Endothelial cell (in vitro differentiated cells): Measurements from ENCODE around the gene PRMT7. TPM values are rescaled to one million over a fixed set of nuclear protein-coding genes. Genes with fewer than 3 reads are reported as not detected.

ENCODE experiments used
- DNase-seq: peaks from one replicate; pipeline ENCODE4 v3.0.0; 2021; ENCODE audit warnings: low spot score
- H3K27ac Mint-ChIP-seq: one replicate; pipeline ENCODE4 v1.8.0; 2021; ENCODE audit warnings: mixed read lengths, inconsistent platforms; ENCODE audit not compliant: unreplicated experiment
- H3K27me3 Mint-ChIP-seq: one replicate; pipeline ENCODE4 v1.8.0; 2021; ENCODE audit warnings: mild to moderate bottlenecking, moderate library complexity, mixed read lengths, inconsistent platforms; ENCODE audit not compliant: unreplicated experiment
- H3K36me3 Mint-ChIP-seq: one replicate; pipeline ENCODE4 v1.8.0; 2021; ENCODE audit warnings: mild to moderate bottlenecking, low read depth, mixed read lengths, inconsistent platforms; ENCODE audit not compliant: unreplicated experiment
- H3K4me1 Mint-ChIP-seq: one replicate; pipeline ENCODE4 v1.8.0; 2021; ENCODE audit warnings: mild to moderate bottlenecking, mixed read lengths, inconsistent platforms; ENCODE audit not compliant: unreplicated experiment
- H3K4me3 Mint-ChIP-seq: one replicate; pipeline ENCODE4 v1.8.0; 2021; ENCODE audit warnings: mild to moderate bottlenecking, mixed read lengths, inconsistent platforms; ENCODE audit not compliant: unreplicated experiment
- H3K9me3 Mint-ChIP-seq: one replicate; pipeline ENCODE4 v1.8.0; 2021; ENCODE audit warnings: mixed read lengths, inconsistent platforms; ENCODE audit not compliant: unreplicated experiment
- total RNA-seq: library from RNA; stranded (reverse); fragmentation: NEBNext Ultra II Directional; extraction: Animal tissue kit (Norgen Biotek cat#: 25700); gene quantifications from one replicate; pipeline ENCODE4 v1.2.1, GENCODE V29; 2021; ENCODE audit not compliant: unreplicated experiment
- TF ChIP-seq, protein P1 (sequence below): fragments of 200-600 bp; sonication (generic); IDR thresholded peaks from one replicate; pipeline ENCODE4 v1.5.0; 2021; ENCODE audit warnings: antibody characterized with exemption; ENCODE audit not compliant: unreplicated experiment

The PRMT7 gene
- total RNA-seq, 1 donor from 2014 or later = 42.8 TPM

DNA sequence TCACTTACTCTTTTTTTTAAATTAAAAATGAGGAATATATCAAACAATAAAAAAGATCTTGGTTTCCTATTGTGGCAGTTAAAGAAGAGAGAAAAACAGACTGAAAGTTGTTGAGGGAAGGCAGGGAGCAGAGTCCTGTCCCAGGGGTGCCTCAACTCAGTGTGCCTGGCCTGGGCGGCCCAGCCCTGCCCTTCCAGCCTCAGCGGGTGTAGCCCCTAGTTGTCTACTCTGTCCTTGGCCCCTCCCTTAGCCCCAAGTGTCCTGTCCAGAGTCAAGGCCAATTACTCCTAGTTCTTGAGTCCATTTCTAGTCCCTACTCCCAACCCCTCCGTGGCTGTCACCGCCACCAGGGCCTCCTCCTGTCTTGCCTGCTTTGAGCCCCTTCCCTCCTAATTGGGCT, 85.0 kb downstream of the PRMT7 start:
- H3K27me3 Mint-ChIP-seq = peaks cover 2% of the 10 kb centered on the region
- TF ChIP-seq, protein P1, sequence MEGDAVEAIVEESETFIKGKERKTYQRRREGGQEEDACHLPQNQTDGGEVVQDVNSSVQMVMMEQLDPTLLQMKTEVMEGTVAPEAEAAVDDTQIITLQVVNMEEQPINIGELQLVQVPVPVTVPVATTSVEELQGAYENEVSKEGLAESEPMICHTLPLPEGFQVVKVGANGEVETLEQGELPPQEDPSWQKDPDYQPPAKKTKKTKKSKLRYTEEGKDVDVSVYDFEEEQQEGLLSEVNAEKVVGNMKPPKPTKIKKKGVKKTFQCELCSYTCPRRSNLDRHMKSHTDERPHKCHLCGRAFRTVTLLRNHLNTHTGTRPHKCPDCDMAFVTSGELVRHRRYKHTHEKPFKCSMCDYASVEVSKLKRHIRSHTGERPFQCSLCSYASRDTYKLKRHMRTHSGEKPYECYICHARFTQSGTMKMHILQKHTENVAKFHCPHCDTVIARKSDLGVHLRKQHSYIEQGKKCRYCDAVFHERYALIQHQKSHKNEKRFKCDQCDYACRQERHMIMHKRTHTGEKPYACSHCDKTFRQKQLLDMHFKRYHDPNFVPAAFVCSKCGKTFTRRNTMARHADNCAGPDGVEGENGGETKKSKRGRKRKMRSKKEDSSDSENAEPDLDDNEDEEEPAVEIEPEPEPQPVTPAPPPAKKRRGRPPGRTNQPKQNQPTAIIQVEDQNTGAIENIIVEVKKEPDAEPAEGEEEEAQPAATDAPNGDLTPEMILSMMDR = no peak
- no peak overlapping the region for H3K27ac Mint-ChIP-seq
- no peaks in the 10 kb centered on the region for H3K4me1 Mint-ChIP-seq
- H3K36me3 Mint-ChIP-seq = no peaks in the 10 kb centered on the region
- H3K4me3 Mint-ChIP-seq = no peak overlapping the region
- DNase-seq = no peak
- H3K9me3 Mint-ChIP-seq = no peaks in the 10 kb centered on the region

DNA sequence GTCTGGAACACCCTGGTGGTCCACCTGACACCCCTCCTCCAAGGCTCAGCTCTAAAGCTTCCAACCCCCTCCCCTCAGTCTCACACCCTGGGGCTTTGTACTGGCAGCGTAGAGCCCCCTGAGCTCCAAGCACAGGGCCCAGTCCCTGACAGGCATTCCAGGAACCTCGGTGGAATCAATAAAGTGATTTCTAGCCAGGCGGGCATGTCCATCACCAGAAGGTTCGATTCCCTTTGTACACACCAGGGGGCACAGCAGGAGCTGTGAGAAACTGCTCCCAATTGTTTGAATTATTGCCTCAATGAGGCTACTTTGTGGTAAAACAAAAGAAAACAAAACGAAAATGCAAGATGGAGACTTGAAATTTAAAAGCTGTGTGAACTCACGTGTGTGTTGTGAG, 85.7 kb downstream of the PRMT7 start:
- TF ChIP-seq, protein P1 = peak; percentile 46
- Mint-ChIP-seq H3K4me1 (no peaks in the 10 kb centered on the region), H3K27me3 (peaks cover 5% of the 10 kb centered on the region), H3K36me3 (no peaks in the 10 kb centered on the region), H3K9me3 (no peaks in the 10 kb centered on the region), H3K27ac (no peak overlapping the region), H3K4me3 (no peak overlapping the region)
- DNase-seq = peak; percentile 41

DNA sequence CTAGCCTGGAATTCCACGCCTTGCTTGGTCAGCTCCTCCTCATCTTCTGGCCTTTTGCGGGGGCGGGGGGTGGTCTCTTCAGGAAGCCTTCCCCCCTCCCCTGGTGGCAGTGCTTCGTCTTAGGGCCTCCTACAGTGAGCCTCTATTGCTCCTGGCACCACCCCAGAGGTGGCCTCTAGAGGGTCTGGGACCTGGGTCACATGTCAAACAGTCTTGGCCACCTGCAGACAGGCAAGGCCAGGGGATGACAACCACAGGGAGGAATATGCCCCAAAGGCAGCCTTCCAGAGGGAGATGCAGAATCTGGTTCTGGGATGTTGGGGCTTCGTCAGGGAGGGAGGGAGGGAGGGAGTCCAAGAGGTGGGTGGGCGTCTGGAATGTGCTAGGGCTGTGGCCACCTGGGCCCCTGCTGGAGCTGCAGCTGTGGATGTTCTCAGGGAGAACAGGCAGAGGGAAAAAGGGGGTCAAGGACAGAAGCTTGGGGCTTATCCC, 86.9 kb downstream of the PRMT7 start:
- TF ChIP-seq, protein P1 = no peak
- Mint-ChIP-seq H3K27ac (no peak overlapping the region), H3K9me3 (no peaks in the 10 kb centered on the region), H3K4me3 (no peak overlapping the region), H3K4me1 (no peaks in the 10 kb centered on the region), H3K36me3 (no peaks in the 10 kb centered on the region), H3K27me3 (peaks cover 5% of the 10 kb centered on the region)
- DNase-seq = no peak

DNA sequence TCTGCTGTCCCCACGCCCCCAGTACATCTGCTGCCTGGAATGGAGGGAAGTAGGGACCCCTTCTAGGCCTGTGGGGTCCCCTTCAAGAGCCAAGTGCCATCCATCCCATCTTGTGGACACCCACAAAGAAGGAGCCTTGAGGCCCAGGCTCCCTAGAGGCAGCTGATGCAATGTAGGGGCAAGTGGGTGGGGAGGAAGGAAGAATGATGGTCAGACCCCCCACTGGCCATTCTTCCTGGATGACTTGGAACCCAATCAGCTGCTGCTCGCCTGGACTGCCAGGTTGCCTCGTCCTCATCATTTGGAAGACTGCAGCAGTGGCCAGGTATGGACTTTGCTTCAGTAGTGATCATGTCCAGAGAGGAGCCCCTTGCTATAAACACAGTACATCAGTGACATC, 88.6 kb downstream of the PRMT7 start:
- Mint-ChIP-seq H3K36me3 (no peaks in the 10 kb centered on the region), H3K27ac (no peak overlapping the region), H3K27me3 (peaks cover 5% of the 10 kb centered on the region), H3K4me3 (no peak overlapping the region), H3K4me1 (no peaks in the 10 kb centered on the region), H3K9me3 (no peaks in the 10 kb centered on the region)
- no peak for DNase-seq
- TF ChIP-seq, protein P1 = no peak

DNA sequence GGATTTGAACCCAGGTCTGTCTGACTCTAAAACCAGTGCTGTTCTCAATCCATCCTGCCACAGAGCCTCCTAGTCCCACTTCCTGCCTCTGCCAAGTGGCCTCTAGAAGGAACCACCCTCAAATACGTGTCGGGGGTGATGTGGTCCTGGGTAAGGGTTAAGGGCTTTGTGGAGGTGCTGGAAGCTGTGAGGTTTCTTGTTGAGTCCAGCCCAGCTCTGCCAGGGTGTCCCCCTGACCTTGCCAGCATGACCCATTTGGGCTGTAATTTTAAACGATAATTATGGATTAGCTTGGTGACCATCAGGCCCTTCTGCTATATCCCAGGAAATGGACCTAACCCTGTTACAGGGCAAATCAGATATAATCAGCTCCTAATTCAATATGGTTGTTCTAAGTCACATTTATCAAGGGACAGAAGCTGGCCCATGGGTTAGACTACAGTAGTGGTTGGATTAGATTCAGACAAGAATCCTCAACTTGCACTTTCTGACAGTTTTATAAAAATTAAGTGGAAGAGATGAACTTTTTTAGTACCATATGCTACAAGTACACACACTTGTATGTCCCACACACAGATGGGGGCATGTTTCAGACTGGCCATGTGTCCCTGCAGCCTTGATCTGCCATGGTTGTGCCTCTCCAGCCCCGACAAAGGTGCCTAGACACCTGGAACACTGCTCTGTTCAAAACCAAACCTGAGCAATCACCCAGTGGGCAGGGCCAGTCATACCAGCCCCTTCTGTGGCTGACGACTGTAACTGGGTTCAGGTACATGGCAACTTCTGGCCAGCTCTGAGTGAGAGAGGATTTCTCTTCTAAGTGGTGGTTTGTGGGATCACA, 89.5 kb downstream of the PRMT7 start:
- Mint-ChIP-seq H3K36me3 (no peaks in the 10 kb centered on the region), H3K9me3 (no peaks in the 10 kb centered on the region), H3K4me1 (no peaks in the 10 kb centered on the region), H3K27ac (no peak overlapping the region), H3K4me3 (no peak overlapping the region), H3K27me3 (peaks cover 5% of the 10 kb centered on the region)
- DNase-seq = no peak
- TF ChIP-seq, protein P1 = no peak
